CD4-positive, alpha-beta memory T cell (primary cell): Measurements from ENCODE around the gene MSI2. TPM values are rescaled to one million over a fixed set of nuclear protein-coding genes. Genes with fewer than 3 reads are reported as not detected.

Source experiments
- CTCF ChIA-PET: fragments of 350-600 bp; sonication (Branson Sonifier 250); formaldehyde crosslinking; loops from one replicate; lab custom pipeline; 2021; ENCODE audit warnings: inconsistent platforms; ENCODE audit not compliant: partially characterized antibody; lab: Charles Lee
- POLR2A ChIA-PET: fragments of 350-600 bp; sonication (Branson Sonifier 250); formaldehyde crosslinking; loops from one replicate; lab custom pipeline; 2021; ENCODE audit not compliant: partially characterized antibody; lab: Charles Lee
- DNase-seq, 5 donors: peaks; one replicate each; pipeline versions ENCODE4 v3.0.0 to v3.0.0-alpha.2; 2020 to 2022; ENCODE audit warnings: mixed read lengths in 1 of 5
- H3K27ac ChIP-seq: one replicate; pipeline ENCODE4 v1.7.0; 2013; ENCODE audit warnings: low read depth, low read length
- H3K27me3 ChIP-seq: 2 replicates; pipeline ENCODE4 v1.7.0; 2013; ENCODE audit warnings: mild to moderate bottlenecking, low read length, moderate library complexity; ENCODE audit not compliant: insufficient read depth
- H3K36me3 ChIP-seq: 2 replicates; pipeline ENCODE4 v1.7.0; 2013; ENCODE audit warnings: mild to moderate bottlenecking, low read length, moderate library complexity; ENCODE audit not compliant: insufficient read depth
- H3K4me1 ChIP-seq: 2 replicates; pipeline ENCODE4 v1.7.0; 2013; ENCODE audit warnings: mild to moderate bottlenecking, low read length, moderate library complexity; ENCODE audit not compliant: insufficient read depth
- H3K4me3 ChIP-seq, 2 donors: one replicate each; pipeline ENCODE4 v1.7.0; 2013; ENCODE audit warnings: low read length in 2 of 2, mild to moderate bottlenecking in 1 of 2
- H3K9me3 ChIP-seq, 2 donors: one replicate each; pipeline ENCODE4 v1.7.0; 2013; ENCODE audit warnings: low read length in 2 of 2, control low read depth in 1 of 2; ENCODE audit not compliant: control insufficient read depth in 1 of 2
- H3K27ac Mint-ChIP-seq, 7 donors: one replicate each; pipeline ENCODE4 v1.8.0; 2020 to 2021; ENCODE audit warnings: mixed read lengths in 7 of 7, mild to moderate bottlenecking in 6 of 7, inconsistent platforms in 3 of 7, moderate library complexity in 3 of 7
- H3K27me3 Mint-ChIP-seq, 2 donors: one replicate each; pipeline ENCODE4 v1.8.0; 2020 to 2021; ENCODE audit warnings: mixed read lengths in 2 of 2
- H3K36me3 Mint-ChIP-seq, 2 donors: one replicate each; pipeline ENCODE4 v1.8.0; 2020 to 2021; ENCODE audit warnings: mixed read lengths in 2 of 2, inconsistent platforms in 1 of 2, mild to moderate bottlenecking in 1 of 2
- H3K4me1 Mint-ChIP-seq, 4 donors: one replicate each; pipeline ENCODE4 v1.8.0; 2020 to 2021; ENCODE audit warnings: mixed read lengths in 4 of 4, mild to moderate bottlenecking in 1 of 4
- H3K4me3 Mint-ChIP-seq, 8 donors: one replicate each; pipeline ENCODE4 v1.8.0; 2020 to 2021; ENCODE audit warnings: mixed read lengths in 8 of 8, mild to moderate bottlenecking in 7 of 8, moderate library complexity in 6 of 8, inconsistent platforms in 3 of 8
- H3K9me3 Mint-ChIP-seq, 8 donors: one replicate each; pipeline ENCODE4 v1.8.0; 2020 to 2021; ENCODE audit warnings: mixed read lengths in 8 of 8, mild to moderate bottlenecking in 5 of 8, inconsistent platforms in 3 of 8, moderate library complexity in 1 of 8
- intact Hi-C: fragments of 100-400 bp; cut with micrococcal nuclease; formaldehyde crosslinking; loops from one replicate; pipeline ENCODE4 v1.15.1; 2023
- polyA plus RNA-seq, 2 donors: library from polyadenylated mRNA; unstranded; fragments of 300-500 nt; fragmentation: Illumina TruSeq; gene quantifications; one replicate each; pipeline ENCODE4 v1.2.3, GENCODE V29; 2021
- total RNA-seq, 2 experiments: library from RNA; stranded (reverse); gene quantifications; one replicate each; pipeline ENCODE4 v1.2.3, GENCODE V29; 2021

The MSI2 gene
- total and polyA plus RNA-seq, 4 experiments from 2014 or later: 2.1 to 110 (median 55.3) TPM

DNA sequence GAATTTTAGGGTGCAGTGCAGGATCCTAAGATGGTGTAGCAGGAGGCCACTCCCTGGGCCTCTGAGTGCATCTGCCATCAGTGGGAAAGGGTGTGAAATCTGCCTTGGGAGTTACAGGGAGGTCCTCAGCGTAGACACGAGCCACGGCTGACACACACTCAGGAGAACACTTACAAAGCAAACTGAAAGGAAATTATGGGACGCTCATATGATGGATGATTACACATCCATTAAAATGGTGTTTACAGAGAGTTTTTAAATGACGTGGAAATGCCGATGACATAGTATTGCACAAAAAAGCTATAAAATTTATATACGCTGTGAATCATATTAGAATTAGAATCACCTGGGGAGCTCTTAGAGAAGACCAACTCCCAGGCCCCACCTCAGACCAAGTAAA, 313.5 kb downstream of the MSI2 start:
- H3K4me3 ChIP-seq: no peak overlapping the region
- intact Hi-C loops: no loop called here
- CTCF ChIA-PET: interaction anchor here (1.6 kb wide), 1 partner anchor 102 kb away, joined by 4 read pairs; no protein-coding TSS in a partner anchor

DNA sequence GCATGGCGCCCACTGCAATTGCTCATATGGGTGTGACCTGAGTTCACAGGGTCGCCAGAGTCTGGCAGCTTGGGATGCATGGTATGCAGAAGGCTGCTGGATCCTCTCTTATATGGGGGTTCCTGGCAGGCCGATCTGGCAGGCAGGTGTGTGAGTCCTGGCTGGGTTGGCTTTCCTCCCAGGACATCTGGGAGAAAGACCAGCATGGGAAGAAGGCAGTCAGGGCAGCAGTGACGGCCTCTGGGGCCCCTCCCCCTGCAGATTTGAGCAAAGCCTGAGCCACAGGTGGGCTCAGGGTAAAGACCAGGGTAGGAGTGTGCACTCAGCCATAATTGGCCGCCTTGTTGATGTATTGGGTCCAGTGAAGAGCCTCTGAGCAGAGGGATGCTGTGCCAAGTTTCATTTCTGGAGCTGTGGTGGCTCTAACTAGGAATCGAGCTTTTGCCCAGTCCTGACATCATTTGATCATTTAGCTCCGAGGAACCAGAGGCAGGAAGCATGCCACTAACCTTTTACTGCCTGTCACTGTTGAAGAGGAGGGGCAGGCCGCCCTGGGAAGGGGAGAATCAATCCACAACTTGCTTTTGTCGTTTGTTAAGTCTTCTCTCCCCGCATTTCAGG, 314.5 kb downstream of the MSI2 start:
- no peak overlapping the region for H3K4me3 ChIP-seq
- no peaks in the 10 kb centered on the region for H3K27me3 Mint-ChIP-seq
- H3K27ac Mint-ChIP-seq: peak overlapping the region in 1 of 7 donors; percentile 51
- H3K27ac ChIP-seq: no peak overlapping the region
- H3K9me3 Mint-ChIP-seq: no peaks in the 10 kb centered on the region
- H3K27me3 ChIP-seq: no peaks in the 10 kb centered on the region
- intact Hi-C loops: no loop called here
- ChIA-PET POLR2A (no interaction called here), CTCF (no interaction called here)
- H3K4me1 ChIP-seq: no peaks in the 10 kb centered on the region
- H3K36me3 ChIP-seq: no peaks in the 10 kb centered on the region
- peaks cover 0 to 13% (median 1%) of the 10 kb centered on the region in 4 donors for H3K4me1 Mint-ChIP-seq
- no peak overlapping the region for H3K4me3 Mint-ChIP-seq
- DNase-seq: no peak
- no peaks in the 10 kb centered on the region for H3K9me3 ChIP-seq
- peaks cover 0 to 11% of the 10 kb centered on the region in 2 donors for H3K36me3 Mint-ChIP-seq

More for the DNA sequence above, 313.5 kb downstream of the MSI2 start:
- H3K27me3 Mint-ChIP-seq: no peaks in the 10 kb centered on the region
- peak overlapping the region in 2 of 8 donors; percentile 29 to 31 for H3K4me3 Mint-ChIP-seq
- no peaks in the 10 kb centered on the region for H3K4me1 ChIP-seq
- H3K27ac Mint-ChIP-seq: no peak overlapping the region
- H3K36me3 ChIP-seq: no peaks in the 10 kb centered on the region
- no peaks in the 10 kb centered on the region for H3K27me3 ChIP-seq
- DNase-seq: no peak
- no peaks in the 10 kb centered on the region for H3K9me3 ChIP-seq
- H3K9me3 Mint-ChIP-seq: no peaks in the 10 kb centered on the region
- POLR2A ChIA-PET: no interaction called here
- H3K4me1 Mint-ChIP-seq: peaks cover 0 to 14% (median 1%) of the 10 kb centered on the region in 4 donors
- no peak overlapping the region for H3K27ac ChIP-seq
- peaks cover 0 to 18% of the 10 kb centered on the region in 2 donors for H3K36me3 Mint-ChIP-seq

DNA sequence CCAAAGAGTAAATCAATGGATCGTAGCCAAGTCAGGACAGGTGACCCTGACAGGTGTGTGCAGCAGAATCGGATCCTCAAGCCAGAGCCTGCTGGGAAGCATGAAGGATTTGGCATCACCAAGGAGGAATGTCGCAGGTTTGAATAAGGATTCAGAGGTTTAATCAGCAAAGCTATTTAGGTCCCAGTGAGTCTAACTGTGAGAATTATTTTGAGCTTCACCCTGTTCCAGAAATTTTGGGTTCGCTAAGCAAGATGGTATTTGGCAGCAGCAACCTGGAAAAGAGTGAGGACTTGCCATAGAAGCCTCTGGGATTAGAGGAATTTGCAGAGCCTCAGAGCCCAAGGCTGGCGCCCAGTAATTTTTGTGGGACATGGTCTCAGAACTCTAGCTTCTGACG, 315.7 kb downstream of the MSI2 start:
- Mint-ChIP-seq H3K27ac (peak overlapping the region in 1 of 7 donors; percentile 48), H3K4me1 (peaks cover 3 to 11% (median 3%) of the 10 kb centered on the region in 4 donors), H3K9me3 (no peaks in the 10 kb centered on the region), H3K36me3 (peaks cover 0 to 9% of the 10 kb centered on the region in 2 donors), H3K27me3 (no peaks in the 10 kb centered on the region), H3K4me3 (no peak overlapping the region)
- Histone ChIP-seq H3K27ac (no peak overlapping the region), H3K4me1 (no peaks in the 10 kb centered on the region), H3K36me3 (no peaks in the 10 kb centered on the region), H3K27me3 (no peaks in the 10 kb centered on the region), H3K4me3 (no peak overlapping the region), H3K9me3 (no peaks in the 10 kb centered on the region)
- no peak for DNase-seq
- POLR2A ChIA-PET: no interaction called here
- CTCF ChIA-PET: no interaction called here
- intact Hi-C loops: no loop called here

DNA sequence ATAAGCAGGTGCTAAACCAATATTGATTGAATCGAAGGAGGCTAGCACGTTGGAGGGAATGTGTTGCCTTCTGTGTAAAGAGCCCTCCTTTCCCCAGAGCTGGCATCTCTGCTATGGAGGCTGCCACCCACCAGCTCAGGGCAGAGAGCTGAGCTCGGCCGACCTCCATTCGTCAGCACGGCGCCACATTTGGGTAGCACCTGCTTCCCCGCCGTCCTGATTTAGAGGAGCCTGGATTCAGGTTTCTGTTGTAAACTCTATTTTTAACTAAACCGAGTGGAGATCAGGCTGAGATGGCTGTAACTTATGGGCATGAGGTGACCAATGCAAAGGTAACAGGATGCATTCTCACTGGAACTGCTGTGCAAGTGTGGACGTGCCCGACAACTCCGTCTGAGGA, 316.3 kb downstream of the MSI2 start:
- Mint-ChIP-seq H3K27ac (no peak overlapping the region), H3K4me3 (no peak overlapping the region), H3K9me3 (no peaks in the 10 kb centered on the region), H3K36me3 (peaks cover 0 to 9% of the 10 kb centered on the region in 2 donors), H3K4me1 (peaks cover 3 to 11% (median 3%) of the 10 kb centered on the region in 4 donors), H3K27me3 (no peaks in the 10 kb centered on the region)
- no peaks in the 10 kb centered on the region for H3K4me1 ChIP-seq
- no peaks in the 10 kb centered on the region for H3K27me3 ChIP-seq
- POLR2A ChIA-PET: no interaction called here
- intact Hi-C loops: no loop called here
- H3K4me3 ChIP-seq: no peak overlapping the region
- no peaks in the 10 kb centered on the region for H3K36me3 ChIP-seq
- CTCF ChIA-PET: no interaction called here
- no peaks in the 10 kb centered on the region for H3K9me3 ChIP-seq
- no peak overlapping the region for H3K27ac ChIP-seq
- no peak for DNase-seq

DNA sequence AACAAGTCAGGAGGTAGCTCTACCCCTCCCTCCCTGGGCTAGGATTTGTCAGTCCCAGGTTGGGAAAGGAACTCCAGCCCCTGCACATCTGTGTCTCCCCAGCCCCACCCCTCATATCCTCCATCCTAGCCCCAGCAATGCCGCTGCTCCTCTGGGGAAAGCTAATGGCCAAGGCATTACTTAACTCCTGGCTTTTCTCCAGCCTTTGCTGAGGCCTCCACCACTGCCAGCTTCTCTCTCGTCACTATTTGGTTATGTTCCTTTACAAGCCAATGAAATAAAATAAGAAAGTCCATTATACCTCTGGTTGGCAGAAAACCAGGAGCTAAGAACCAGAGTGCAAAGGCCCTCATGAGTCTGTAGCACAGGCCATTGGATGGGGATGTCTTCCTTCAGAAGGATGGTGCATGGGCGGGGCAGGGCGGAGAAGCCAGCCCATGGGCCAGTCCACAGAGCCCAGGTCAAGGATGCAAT, 317.8 kb downstream of the MSI2 start:
- H3K27me3 ChIP-seq: no peaks in the 10 kb centered on the region
- intact Hi-C loops: no loop called here
- no peaks in the 10 kb centered on the region for H3K9me3 ChIP-seq
- H3K4me3 ChIP-seq: no peak overlapping the region
- Mint-ChIP-seq H3K4me1 (peaks cover 3 to 11% (median 5%) of the 10 kb centered on the region in 4 donors), H3K36me3 (peaks cover 0 to 7% of the 10 kb centered on the region in 2 donors), H3K4me3 (no peak overlapping the region), H3K27ac (no peak overlapping the region), H3K27me3 (no peaks in the 10 kb centered on the region), H3K9me3 (no peaks in the 10 kb centered on the region)
- CTCF ChIA-PET: interaction anchor here (1.7 kb wide), 1 partner anchor 98 kb away, joined by 5 read pairs; no protein-coding TSS in a partner anchor
- POLR2A ChIA-PET: interaction anchor here (0.8 kb wide), 1 partner anchor 10 kb away, joined by 3 read pairs; no protein-coding TSS in a partner anchor
- no peaks in the 10 kb centered on the region for H3K36me3 ChIP-seq
- no peak overlapping the region for H3K27ac ChIP-seq
- DNase-seq: no peak
- H3K4me1 ChIP-seq: no peaks in the 10 kb centered on the region

DNA sequence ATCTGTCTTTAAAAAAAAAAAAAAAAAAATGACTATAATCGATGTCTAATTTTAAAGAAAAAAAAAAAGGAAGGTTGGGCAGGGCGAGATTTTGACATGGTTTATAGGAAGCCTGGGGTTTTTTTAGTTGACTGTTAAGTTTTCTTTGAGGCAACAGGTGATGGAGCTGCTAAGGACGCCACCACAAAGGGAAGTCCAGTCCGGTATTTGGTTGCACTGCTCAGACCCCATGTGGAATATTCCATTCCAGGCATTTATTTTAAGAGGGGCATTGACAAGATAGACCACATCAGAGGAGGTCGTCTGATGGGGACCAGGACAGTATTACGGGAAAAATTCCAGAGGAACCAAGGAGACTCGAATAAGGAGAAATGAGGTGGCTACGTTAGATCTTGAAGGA, 320.4 kb downstream of the MSI2 start:
- POLR2A ChIA-PET: no interaction called here
- Histone ChIP-seq H3K27me3 (no peaks in the 10 kb centered on the region), H3K4me1 (no peaks in the 10 kb centered on the region), H3K9me3 (no peaks in the 10 kb centered on the region), H3K4me3 (no peak overlapping the region), H3K36me3 (no peaks in the 10 kb centered on the region), H3K27ac (no peak overlapping the region)
- peak overlapping the region in 1 of 7 donors; percentile 6 for H3K27ac Mint-ChIP-seq
- intact Hi-C loops: no loop called here
- no peak overlapping the region for H3K4me3 Mint-ChIP-seq
- no peaks in the 10 kb centered on the region for H3K9me3 Mint-ChIP-seq
- no peaks in the 10 kb centered on the region for H3K27me3 Mint-ChIP-seq
- no peak for DNase-seq
- CTCF ChIA-PET: no interaction called here
- peaks cover 2 to 4% of the 10 kb centered on the region in 2 donors for H3K36me3 Mint-ChIP-seq
- H3K4me1 Mint-ChIP-seq: peaks cover 3 to 7% (median 5%) of the 10 kb centered on the region in 4 donors

DNA sequence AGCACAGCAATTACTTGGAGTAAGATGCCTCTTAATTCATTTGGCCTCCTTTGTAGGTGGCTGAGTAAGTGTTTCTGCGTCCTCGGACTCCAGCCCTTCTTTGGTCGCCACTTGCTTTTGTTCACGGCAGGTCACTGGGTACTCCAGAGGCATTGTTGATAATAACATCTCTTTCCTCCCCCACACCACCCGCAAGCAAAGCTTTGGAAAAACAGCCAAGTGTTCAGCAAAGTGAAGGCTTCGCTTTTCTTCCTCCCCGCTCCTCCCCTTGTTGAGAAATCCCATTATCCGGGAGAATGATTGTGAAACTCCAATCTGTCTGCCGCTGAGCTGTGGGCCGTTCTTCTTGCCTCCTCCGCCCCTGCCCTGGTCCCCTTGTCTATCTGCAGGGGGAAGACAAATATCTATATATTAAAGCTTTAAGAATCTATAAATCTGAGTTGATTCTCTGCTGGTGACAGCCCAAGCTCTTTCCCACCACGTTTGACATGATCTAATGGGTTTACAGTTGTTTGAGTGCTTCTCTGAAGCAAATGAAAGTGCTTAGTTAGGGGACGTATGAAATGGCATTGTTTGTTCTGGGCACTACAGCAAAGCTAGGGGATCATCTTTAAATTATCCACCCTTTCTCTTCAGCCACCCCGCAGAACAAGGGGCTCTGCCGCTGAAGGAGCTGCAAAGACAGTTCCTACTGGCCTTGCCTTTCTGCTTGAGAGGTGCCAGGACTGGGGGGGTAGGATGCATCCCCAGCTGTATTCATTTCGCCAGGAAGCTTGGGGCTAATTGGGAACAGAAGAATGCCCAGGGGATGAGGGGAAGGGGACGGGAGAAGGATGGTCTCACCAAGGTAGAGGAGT, 321.7 kb downstream of the MSI2 start:
- Histone ChIP-seq H3K4me3 (no peak overlapping the region), H3K27ac (no peak overlapping the region), H3K4me1 (no peaks in the 10 kb centered on the region), H3K27me3 (no peaks in the 10 kb centered on the region), H3K36me3 (no peaks in the 10 kb centered on the region), H3K9me3 (no peaks in the 10 kb centered on the region)
- ChIA-PET POLR2A (no interaction called here), CTCF (interaction anchor here (0.8 to 1.0 kb wide), 2 partner anchors 9 to 20 kb away, joined by 3 read pairs; no protein-coding TSS in a partner anchor)
- H3K4me1 Mint-ChIP-seq: peaks cover 3 to 8% (median 5%) of the 10 kb centered on the region in 4 donors
- H3K36me3 Mint-ChIP-seq: peaks cover 2 to 5% of the 10 kb centered on the region in 2 donors
- no peaks in the 10 kb centered on the region for H3K27me3 Mint-ChIP-seq
- no peak overlapping the region for H3K4me3 Mint-ChIP-seq
- no peak for DNase-seq
- H3K9me3 Mint-ChIP-seq: no peaks in the 10 kb centered on the region
- intact Hi-C loops: no loop called here
- peak overlapping the region in 1 of 7 donors; percentile 69 for H3K27ac Mint-ChIP-seq
